HG03196 (cell line): ENCODE measurements around the gene BRCA2.

Source experiments
- ATAC-seq: cut with Tn5 transposase; IDR thresholded peaks from one replicate; pipeline ENCODE4 v1.9.1; 2021; ENCODE audit not compliant: unreplicated experiment

Gene BRCA2

GRCh38 chr13:32383836-32384618 lies 68.7 kb downstream of the BRCA2 start:
- no peak for ATAC-seq

DNA sequence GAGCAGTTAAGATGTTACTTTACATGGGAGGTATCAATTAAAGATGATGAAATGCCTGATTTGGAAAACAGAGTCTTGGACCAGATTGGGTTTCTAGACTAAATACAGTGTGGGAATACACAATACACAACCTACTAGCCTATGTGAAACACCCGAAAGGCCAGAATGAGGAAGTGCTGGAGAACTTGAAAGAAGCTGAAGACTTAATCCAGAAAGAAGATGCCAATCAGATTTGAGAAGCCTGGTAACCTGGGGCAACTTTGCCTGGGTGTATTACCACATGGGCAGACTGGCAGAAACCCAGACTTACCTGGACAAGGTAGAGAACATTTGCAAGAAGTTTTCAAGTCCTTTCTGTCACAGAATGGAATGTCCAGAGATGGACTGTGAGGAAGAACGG lies 69.4 kb downstream of the BRCA2 start:
- no peak for ATAC-seq

- no peak for ATAC-seq
These were observed 70.1 kb downstream of the BRCA2 start for GRCh38 chr13:32385410-32385809.

GRCh38 chr13:32390048-32390447 lies 74.7 kb downstream of the BRCA2 start:
- no peak for ATAC-seq

DNA sequence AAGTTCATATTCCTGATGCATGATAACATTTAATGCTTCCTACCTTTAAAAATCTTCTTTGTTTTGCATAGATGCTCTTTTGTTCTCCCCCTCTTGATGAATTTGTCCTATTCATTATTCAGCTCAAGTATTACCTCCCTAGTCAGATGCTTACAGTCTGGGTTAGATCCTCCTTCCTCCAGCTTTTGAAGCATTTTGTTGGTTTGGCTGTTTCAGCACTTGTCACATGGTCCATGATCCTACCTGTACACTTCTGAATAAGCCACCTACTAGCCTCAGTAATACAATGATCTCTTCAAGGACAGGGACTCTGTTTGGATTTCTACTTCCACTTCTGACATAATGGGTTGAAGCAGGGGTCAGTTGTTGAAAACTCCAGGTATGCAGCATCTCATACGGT lies 75.2 kb downstream of the BRCA2 start:
- no peak for ATAC-seq

DNA sequence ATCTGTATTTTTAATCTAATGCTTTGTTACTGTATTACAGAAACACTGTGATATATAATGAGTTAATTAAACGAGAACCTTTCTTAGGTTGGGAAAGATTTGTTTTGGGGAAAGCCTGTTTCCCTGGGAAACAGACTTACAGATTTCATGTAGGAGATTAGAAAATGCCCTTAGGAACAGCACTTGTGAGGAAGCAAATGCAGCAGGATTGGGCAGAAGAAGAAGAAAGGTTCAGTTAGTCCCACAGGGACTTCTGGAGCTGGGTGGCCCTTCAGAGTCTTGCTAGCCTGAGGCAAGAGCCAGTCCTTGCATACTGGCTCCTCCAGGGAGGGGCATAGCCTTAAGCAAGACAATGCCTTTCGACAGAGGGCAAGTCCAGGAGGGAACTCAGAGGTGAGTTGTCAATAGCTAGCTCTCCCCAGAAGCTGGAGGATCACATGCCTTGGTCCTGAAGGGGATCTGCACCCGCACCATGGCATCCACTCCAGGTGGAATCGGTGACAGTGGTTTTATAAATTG lies 75.9 kb downstream of the BRCA2 start:
- no peak for ATAC-seq

- ATAC-seq, result no peak
These were observed 87.8 kb downstream of the BRCA2 start for GRCh38 chr13:32403108-32403507.

DNA sequence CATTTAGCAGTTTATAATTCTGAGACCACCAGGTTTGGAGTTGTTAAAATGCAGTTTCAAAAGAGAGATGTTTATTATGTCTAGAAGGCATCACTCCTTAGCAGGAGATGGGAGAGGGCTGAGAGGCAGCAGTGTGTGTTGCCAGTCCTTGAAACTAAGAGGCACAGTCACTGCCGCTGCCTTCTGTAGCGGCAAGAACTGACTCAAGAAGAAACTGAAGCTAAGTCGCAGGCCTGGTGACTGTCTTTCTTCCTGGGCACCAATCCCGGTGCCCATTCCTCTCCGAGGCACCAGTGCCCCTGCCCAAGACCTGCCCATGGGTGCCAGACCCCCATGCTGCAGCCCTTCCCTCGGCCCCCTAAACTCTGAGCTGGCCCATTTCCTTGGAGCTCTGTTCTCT lies 92.5 kb downstream of the BRCA2 start:
- ATAC-seq, result no peak

GRCh38 chr13:32408296-32409000 lies 93.1 kb downstream of the BRCA2 start:
- no peak for ATAC-seq

DNA sequence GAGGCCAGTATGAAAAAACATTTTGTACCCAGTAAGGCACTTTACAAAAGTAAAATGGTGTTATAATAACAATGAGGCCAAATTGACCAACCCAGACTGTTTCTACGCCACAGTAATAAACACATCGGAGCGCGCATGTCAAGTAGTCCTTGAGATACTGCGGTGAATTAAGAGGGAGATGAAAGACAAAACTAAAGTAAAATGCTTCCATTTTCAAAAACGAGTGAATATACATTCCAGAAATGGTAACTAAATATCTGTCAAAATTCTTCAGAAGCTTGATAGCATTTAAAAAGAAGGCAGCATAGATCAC lies 93.6 kb downstream of the BRCA2 start:
- ATAC-seq, result no peak

- no peak for ATAC-seq
These were observed 94.5 kb downstream of the BRCA2 start for GRCh38 chr13:32409561-32410421.

DNA sequence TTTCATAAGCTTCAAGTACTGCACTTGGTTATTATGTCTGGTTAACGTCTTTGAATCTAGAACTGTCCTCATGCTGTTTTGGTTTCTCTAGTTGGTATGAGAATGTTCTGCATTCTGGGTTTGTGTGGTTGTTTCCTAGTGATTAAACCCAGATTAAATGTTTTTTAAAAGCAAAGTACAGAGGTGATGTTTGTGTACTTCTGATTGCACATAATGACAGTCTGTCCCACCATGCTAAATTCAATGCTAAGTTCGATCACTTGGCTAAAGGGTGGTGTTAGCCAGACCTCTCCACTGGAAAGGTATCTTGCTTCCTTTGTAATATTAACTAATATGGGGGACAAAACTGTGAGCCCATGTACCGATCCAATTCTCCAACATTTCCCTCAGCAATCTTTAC lies 98.0 kb downstream of the BRCA2 start:
- ATAC-seq, result no peak

DNA sequence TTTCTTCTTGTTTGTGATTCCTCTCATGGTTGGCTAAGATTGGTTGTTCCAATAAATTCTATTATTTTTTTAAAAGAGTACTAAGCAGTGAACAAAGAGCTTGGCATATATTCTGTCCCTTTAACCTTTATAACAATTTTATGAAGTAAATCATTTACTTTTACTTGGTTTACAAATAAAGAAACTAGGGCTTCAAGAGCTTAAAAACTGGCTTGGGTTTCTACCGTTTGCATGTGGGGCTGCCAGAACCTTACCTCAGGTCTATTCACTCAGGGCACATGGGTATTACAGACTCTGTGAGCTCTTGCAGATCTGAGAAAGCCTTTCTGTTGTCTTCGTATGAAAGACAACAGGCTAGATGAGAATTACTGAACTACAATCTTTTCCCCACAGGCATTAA lies 99.3 kb downstream of the BRCA2 start:
- no peak for ATAC-seq

DNA sequence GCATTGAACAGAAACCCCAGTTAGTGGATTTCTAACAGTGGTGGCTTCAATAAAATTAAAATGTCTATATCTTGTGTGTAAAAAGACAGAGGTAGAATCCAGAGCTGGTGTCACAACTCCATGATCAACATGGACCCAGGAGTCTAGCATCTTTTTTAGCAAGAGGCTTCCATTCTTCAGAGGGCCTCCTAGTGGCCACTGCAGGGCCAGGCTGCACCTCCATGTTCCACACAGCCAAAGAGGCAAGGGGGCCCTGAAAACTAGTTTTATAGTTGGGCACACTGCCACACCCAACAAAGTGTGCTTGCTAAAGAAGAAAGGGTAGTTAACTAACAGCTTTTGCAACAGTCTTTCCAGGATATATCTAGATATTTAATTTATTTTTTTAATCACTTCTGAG lies 99.7 kb downstream of the BRCA2 start:
- no peak for ATAC-seq

DNA sequence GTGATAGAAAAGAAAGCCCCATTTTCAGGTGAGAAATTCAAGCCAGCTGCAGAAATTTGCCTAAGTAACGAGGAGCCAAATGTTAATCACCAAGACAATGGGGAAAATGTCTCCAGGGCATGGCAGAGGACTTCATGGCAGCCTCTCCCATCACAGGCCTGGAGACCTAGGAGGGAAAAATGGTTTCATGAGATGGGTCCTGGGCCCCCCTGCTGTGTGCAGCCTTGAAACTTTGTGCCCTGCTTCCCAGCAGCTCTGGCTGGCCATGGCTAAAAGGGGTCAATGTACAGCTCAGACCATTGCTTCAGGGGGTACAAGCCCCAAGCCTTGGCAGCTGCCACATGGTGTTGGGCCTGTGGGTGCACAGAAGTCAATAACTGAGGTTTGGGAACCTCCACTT lies 102.7 kb downstream of the BRCA2 start:
- no peak for ATAC-seq

DNA sequence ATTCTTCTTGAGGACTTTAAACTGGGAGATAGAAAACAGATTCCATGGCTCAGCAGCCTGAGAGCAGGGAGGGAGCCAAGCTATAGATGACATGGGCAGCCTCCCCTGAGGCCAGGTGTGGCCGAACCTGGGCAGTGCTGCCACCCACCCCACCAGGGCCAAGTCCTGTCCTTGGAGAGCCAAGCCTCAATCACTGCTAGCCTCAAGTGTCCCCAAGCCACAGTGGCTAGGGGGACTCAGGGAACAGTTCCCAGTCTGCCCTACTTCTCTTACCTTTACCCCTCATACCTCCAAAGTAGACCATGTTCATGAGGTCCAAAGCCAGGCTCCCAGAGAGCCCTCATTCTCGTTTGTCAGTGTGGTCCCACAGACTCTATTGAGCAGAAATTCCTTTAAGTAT lies 104.6 kb downstream of the BRCA2 start:
- ATAC-seq, result no peak

DNA sequence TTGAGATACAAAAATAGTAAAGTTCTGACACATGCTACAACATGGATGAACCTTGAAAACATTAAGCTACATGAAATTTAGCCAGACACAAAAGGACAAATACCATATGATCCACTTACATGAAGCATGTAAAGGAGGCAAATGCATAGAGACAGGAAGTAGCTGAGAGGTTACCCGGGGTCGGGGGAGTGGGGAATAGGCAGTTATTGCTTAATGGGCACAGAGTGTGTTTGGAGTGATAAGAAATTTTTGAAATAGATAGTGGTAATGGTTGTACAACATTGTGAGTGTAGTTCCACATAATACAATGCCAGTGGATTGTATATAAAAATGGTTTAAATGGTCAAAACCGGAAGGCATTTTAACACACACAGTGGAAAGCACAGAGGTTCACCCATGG lies 108.3 kb downstream of the BRCA2 start:
- no peak for ATAC-seq

DNA sequence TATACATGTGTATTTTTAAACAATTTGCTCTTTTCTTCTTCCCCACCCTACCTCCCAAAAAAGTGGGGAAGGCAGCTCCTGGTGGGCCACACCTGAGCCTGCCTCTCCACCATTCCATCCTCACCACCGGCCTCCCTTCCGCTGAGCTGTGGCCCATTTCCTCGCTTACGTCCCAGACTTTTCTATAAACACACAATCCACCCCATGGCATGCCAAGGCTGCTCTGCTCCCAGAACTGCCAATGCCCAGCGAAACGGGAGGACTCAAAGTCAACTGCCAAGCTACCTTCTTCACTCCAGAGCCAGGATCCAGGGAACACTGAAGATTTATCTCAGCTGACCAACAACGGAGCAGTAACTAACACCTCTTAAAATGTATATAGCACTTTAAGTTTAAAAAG lies 109.8 kb downstream of the BRCA2 start:
- no peak for ATAC-seq

- ATAC-seq, result no peak
These were observed 111.1 kb downstream of the BRCA2 start for GRCh38 chr13:32426191-32426989.

DNA sequence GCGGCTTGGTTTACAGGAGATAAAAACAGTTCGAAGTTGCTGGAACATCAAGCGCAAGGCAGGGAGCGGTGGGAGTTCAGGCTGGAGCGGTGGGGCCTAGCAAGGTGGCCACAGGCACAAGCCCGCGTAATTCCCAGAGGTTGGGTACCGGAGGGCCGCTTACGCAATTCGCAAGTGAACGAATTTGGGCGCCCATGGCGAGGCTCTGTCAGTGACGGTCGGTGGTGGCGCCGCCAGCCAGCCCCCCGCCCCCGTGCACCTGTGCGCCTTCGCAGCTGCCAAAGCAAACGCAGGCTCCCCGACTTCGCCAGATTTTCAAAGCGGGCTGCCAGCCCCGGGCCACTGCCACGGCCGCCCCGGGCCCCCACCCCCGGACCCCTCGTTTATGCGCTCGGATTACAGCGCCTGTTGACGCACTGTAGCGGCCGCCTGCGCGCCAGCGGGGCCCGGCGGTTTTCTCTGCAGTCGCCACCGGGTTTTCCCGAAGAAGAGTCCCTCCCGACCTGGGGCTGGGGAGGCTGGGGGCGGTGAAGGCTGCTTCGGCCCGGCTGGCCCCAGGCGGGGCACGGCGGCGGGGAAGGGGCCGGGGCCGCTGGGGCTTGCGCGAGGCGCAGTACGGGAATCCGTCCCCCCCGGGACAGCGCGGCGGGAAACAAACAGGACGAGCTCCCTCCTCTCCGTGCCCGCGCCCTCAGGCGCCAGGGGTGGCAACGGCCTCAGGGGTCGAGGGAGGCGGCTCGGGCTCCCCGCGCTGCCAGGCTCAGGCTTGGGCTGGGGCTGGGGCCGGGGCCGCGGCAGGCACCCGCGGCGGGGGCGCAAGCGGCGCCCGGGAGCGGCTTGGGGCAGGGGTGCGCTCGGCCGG lies 111.9 kb downstream of the BRCA2 start:
- peak; percentile 19 for ATAC-seq
